SK-N-SH treated with all-trans-retinoic acid at 6 μM for 48 hours (cell line): ENCODE results near the gene PABPC1L.

Source experiments
- ARNTL ChIP-seq: fragments of 450-650 bp; formaldehyde crosslinking; IDR thresholded peaks from 2 replicates; pipeline ENCODE4 v1.5.0; 2020; ENCODE audit warnings: low read depth, mild to moderate bottlenecking, moderate library complexity, borderline replicate concordance
- BACH2 ChIP-seq: fragments of 250-450 bp; sonication (Bioruptor Pico); IDR thresholded peaks from 2 replicates; pipeline ENCODE4 v1.9.0; 2021; ENCODE audit warnings: mild to moderate bottlenecking, borderline replicate concordance
- CREB5 ChIP-seq: fragments of 250-450 bp; sonication (Bioruptor Pico); IDR thresholded peaks from 2 replicates; pipeline ENCODE4 v1.5.1; 2020; ENCODE audit warnings: low read depth, mild to moderate bottlenecking, moderate library complexity
- ESRRG ChIP-seq: fragments of 250-450 bp; sonication (Bioruptor Pico); IDR thresholded peaks from 2 replicates; pipeline ENCODE4 v1.6.1; 2021; ENCODE audit warnings: mild to moderate bottlenecking
- PATZ1 ChIP-seq: fragments of 250-450 bp; sonication (Bioruptor Pico); IDR thresholded peaks from 2 replicates; pipeline ENCODE4 v1.8.0; 2020; ENCODE audit warnings: mild to moderate bottlenecking, moderate library complexity, borderline replicate concordance
- PPARA ChIP-seq: fragments of 250-450 bp; sonication (Bioruptor Pico); IDR thresholded peaks from 2 replicates; pipeline ENCODE4 v1.5.0; 2020; ENCODE audit warnings: mild to moderate bottlenecking, borderline replicate concordance
- RARB ChIP-seq: fragments of 250-450 bp; sonication (Bioruptor Pico); IDR thresholded peaks from 2 replicates; pipeline ENCODE4 v1.8.0; 2021; ENCODE audit warnings: mild to moderate bottlenecking, moderate library complexity
- TSHZ2 ChIP-seq: fragments of 250-450 bp; sonication (Bioruptor Pico); IDR thresholded peaks from 2 replicates; pipeline ENCODE4 v1.5.0; 2020; ENCODE audit warnings: mild to moderate bottlenecking, moderate library complexity
- ZC3H10 ChIP-seq: fragments of 250-450 bp; sonication (Bioruptor Pico); IDR thresholded peaks from 2 replicates; pipeline ENCODE4 v1.5.1; 2021; ENCODE audit warnings: mild to moderate bottlenecking, moderate library complexity
- ZFP30 ChIP-seq: fragments of 450-650 bp; formaldehyde crosslinking; IDR thresholded peaks from 2 replicates; pipeline ENCODE4 v1.5.0; 2022; ENCODE audit warnings: mild to moderate bottlenecking, moderate library complexity
- ZNF70 ChIP-seq: fragments of 450-650 bp; formaldehyde crosslinking; IDR thresholded peaks from 2 replicates; pipeline ENCODE4 v1.5.0; 2020; ENCODE audit warnings: mild to moderate bottlenecking, moderate library complexity

GRCh38 chr20:44958276-44958675 lies 48.4 kb downstream of the PABPC1L start:
- TF ChIP-seq BACH2 (CRISPR knock-in tag) (no peak), ZC3H10 (CRISPR knock-in tag) (no peak), CREB5 (no peak), ESRRG (CRISPR knock-in tag) (no peak), ZFP30 (CRISPR knock-in tag) (no peak), ARNTL (CRISPR knock-in tag) (no peak), PPARA (CRISPR knock-in tag) (no peak), TSHZ2 (no peak), RARB (no peak), PATZ1 (CRISPR knock-in tag) (no peak), ZNF70 (CRISPR knock-in tag) (no peak)
